NCI-H1436 treated with DMSO at 0.1 percent for 48 hours (cell line): Measurements from ENCODE around the gene LAX1.
"Not testable (repeated sequence)": the region's sequence is repeated elsewhere in the genome, so short reads cannot be mapped to it uniquely, and the experiment has no call there.

Experiments used
- DNase-seq: peaks from one replicate; lab custom pipeline; 2025; lab: John Stamatoyannopoulos, UW

LAX1 gene

GRCh38 chr1:203765029-203765837 is at the start of gene LAX1:
Gene LAX1, plus strand, starts transcription at chr1:203765183. Its CDS starts 383 bp downstream, at chr1:203765566.
- DNase-seq = no peak

- DNase-seq = no peak
Observed at GRCh38 chr1:203717120-203717519, 47.9 kb upstream of the LAX1 start.

GRCh38 chr1:203720242-203720641 is 44.7 kb upstream of the LAX1 start:
- no peak for DNase-seq

- DNase-seq = no peak
Observed at GRCh38 chr1:203722909-203723308, 42.1 kb upstream of the LAX1 start.

GRCh38 chr1:203726417-203726867 is 38.5 kb upstream of the LAX1 start:
- no peak for DNase-seq

GRCh38 chr1:203733009-203733863 is 31.7 kb upstream of the LAX1 start:
- DNase-seq = no peak

GRCh38 chr1:203742436-203742835 is 22.5 kb upstream of the LAX1 start:
- no peak for DNase-seq

- no peak for DNase-seq
Observed at GRCh38 chr1:203743091-203743571, 21.9 kb upstream of the LAX1 start.

GRCh38 chr1:203744075-203744972 is 20.7 kb upstream of the LAX1 start:
- DNase-seq = no peak

- DNase-seq = no peak
Observed at GRCh38 chr1:203746281-203746680, 18.7 kb upstream of the LAX1 start.

- DNase-seq = no peak
Observed at GRCh38 chr1:203751051-203751450, 13.9 kb upstream of the LAX1 start.

GRCh38 chr1:203751618-203752361 is 13.2 kb upstream of the LAX1 start:
- not testable (repeated sequence) for DNase-seq

GRCh38 chr1:203754455-203754864 is 10.5 kb upstream of the LAX1 start:
- DNase-seq = no peak

GRCh38 chr1:203756036-203756435 is 8.9 kb upstream of the LAX1 start:
- DNase-seq = no peak

GRCh38 chr1:203758749-203759148 is 6.2 kb upstream of the LAX1 start:
- not testable (repeated sequence) for DNase-seq

- DNase-seq = no peak
Observed at GRCh38 chr1:203760506-203760905, 4.5 kb upstream of the LAX1 start.

- DNase-seq = not testable (repeated sequence)
Observed at GRCh38 chr1:203761958-203762357, 3.0 kb upstream of the LAX1 start.

- DNase-seq = no peak
Observed at GRCh38 chr1:203763505-203763904, 1.5 kb upstream of the LAX1 start.

- no peak for DNase-seq
Observed at GRCh38 chr1:203764105-203765028, 616 bp upstream of the LAX1 start.

GRCh38 chr1:203768256-203768655 is 3.3 kb downstream of the LAX1 start:
- no peak for DNase-seq
